ENCODE results near the gene RAP1GAP.
"Not testable (repeated sequence)": the region's sequence is repeated elsewhere in the genome, so short reads cannot be mapped to it uniquely, and the experiment has no call there.

The RAP1GAP gene

GRCh38 chr1:21567241-21568005, 101.7 kb downstream of the RAP1GAP start:
- DNase-seq, result no peak

- DNase-seq, result not testable (repeated sequence)
Observed at GRCh38 chr1:21566361-21566760, 102.8 kb downstream of the RAP1GAP start.

- DNase-seq, result no peak
Observed at GRCh38 chr1:21565285-21565684, 103.9 kb downstream of the RAP1GAP start.

DNA sequence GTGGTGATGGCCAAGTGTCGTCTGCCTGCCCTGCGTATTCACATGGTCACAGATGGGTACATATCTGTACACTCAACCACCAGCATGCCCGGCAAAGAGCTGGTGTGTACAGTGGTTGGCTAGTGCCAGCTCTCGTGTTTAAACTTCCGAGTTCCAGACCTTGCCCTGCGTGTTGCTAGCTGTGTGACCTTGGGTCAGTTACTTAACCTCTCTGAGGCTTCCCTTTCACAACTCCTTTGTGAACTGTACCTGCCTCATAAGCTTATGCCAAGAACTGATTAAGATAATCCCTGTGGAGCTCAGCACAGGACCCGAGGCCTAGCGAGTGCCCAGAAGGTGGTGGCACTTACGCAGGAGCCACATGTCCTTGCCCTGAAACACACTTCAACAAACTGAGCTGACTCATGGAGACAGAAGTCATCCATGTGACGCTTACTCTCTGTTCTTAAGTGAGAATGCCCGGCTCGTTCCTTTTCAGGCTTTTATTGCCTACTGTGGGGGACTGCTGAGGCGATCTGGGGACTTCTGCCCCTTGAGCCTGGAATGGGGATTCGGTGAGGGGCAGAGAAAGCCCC, 104.5 kb downstream of the RAP1GAP start:
- no peak for DNase-seq

DNA sequence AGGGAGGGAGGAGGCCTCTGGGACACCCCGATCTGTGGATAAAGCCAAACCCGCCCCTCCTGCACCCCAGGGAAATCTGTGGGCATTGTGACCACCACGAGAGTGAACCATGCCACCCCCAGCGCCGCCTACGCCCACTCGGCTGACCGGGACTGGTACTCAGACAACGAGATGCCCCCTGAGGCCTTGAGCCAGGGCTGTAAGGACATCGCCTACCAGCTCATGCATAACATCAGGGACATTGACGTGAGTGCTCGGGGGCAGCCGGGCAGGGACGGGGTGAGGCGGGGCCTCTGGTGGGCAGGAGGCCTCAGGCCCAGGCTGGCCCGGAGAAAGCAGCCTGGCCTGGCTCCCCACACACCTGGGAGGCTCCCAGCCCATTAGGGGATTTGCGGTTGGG, 105.2 kb downstream of the RAP1GAP start:
- no peak for DNase-seq

- DNase-seq, result no peak
Observed at GRCh38 chr1:21562896-21563295, 106.3 kb downstream of the RAP1GAP start.

- DNase-seq, result no peak
Observed at GRCh38 chr1:21560916-21561638, 108.1 kb downstream of the RAP1GAP start.

DNA sequence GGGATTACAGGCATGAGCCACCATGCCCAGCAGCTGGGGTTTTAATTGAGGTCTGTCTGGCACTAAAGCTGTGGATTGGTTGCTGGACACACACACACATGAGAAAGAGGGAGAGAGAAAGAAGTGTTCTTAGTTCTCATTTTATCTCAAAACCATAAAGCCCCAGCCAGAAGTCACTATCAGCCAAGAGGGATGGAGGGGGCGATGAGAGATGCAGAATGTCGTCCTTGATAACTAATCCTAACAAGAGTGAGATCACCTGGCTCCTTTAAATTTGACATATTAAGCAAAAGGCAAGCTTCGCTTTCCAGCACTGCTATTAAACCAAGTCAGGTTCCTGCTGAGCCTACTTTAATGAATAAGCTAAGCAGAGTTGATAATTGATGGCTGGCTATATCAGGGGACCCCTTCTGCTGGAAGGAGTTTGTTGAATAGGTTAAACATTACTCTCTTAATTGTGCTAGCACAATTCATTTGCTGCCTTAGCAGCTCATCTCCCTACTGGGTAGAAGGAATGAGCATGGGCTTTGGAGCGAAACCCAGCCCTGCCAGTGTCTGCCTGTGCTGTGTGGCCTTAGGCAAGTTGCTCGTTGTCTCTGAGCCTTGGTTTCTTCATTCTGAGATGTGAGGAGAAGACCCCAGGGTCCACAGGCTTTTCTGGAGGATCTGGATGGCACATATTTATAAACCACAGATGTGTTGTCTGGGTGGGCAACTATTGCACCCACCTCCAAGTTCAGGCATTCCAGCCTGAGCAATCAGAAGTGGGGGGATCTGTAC, 109.2 kb downstream of the RAP1GAP start:
- DNase-seq, result no peak

GRCh38 chr1:21553116-21553926, 115.8 kb downstream of the RAP1GAP start:
- DNase-seq, result no peak

DNA sequence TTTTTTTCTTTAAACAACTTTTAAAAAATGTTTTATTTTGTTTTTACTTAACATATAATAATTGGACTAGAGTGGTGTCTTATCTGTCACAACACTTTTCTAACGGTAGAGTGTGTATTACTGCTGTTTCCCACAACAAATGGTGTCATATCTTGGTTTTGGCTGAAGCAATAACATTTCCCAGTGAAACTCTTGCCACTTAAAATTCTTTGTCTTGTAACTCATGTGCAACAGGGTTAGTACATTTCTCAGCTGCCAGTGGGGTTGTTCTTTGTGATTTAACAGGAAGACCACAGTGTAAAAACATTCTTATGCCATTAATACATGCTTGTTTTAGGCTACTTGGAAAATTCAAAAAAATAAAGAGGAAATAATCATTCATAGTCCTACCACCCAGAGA, 116.4 kb downstream of the RAP1GAP start:
- no peak for DNase-seq

- DNase-seq, result no peak
Observed at GRCh38 chr1:21550866-21551475, 118.2 kb downstream of the RAP1GAP start.

DNA sequence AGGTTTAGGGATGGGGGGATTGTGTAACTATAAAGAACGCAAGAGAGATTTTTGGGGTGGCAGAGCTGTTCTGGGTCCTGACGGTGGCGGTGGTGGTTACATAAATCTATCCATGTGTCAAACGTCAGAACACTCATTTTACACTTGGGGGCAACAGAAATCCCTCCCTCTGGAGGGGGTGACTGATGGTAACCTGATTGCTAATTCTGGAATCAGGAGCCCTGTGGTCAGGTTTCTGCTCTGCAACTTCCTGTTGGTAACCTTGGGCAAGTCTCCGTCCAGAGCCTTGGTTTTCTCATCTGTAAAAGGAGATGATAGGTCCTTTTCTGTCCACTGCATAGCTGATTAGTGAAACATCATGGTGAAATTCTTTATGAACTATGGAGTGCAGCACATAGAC, 119.1 kb downstream of the RAP1GAP start:
- DNase-seq, result no peak

- no peak for DNase-seq
Observed at GRCh38 chr1:21547876-21548275, 121.3 kb downstream of the RAP1GAP start.

Data from NCI-H2081 (cell line).